OCI-LY3 (cell line): ENCODE data around the gene STK32A.

Experiments
- EZH2phosphoT487 ChIP-seq: fragments of 200-600 bp; shearing (Covaris generic); IDR thresholded peaks from 2 replicates; pipeline ENCODE4 v1.6.1; 2018; ENCODE audit warnings: antibody characterized with exemption, mixed run types, low read depth
- TF ChIP-seq, protein P1 (sequence below): fragments of 200-600, 300-600 bp; sonication (generic); IDR thresholded peaks from 2 replicates; pipeline ENCODE4 v1.5.1; 2014; ENCODE audit warnings: antibody characterized with exemption, low read length, low read depth

DNA sequence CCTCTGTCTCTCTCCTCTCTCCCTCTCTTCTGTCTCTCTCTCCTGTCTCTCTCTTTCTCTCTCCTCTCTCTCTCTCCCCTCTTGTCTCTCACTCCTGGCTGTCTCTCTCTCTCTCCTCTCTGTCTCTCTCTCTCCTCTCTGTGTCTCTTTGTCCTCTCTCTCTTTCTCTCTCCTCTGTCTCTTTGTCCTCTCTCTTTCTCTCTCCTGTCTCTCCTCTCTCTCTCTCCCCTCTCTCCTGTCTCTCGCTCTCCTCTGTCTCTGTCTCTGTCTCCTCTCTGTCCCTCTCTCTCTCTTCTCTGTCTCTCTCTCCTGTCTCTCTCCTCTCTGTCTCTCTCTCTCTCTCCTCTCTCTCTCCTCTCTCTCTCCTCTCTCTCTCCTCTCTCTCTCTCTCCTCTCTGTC, 25.0 kb downstream of the STK32A start:
- TF ChIP-seq, protein P1, sequence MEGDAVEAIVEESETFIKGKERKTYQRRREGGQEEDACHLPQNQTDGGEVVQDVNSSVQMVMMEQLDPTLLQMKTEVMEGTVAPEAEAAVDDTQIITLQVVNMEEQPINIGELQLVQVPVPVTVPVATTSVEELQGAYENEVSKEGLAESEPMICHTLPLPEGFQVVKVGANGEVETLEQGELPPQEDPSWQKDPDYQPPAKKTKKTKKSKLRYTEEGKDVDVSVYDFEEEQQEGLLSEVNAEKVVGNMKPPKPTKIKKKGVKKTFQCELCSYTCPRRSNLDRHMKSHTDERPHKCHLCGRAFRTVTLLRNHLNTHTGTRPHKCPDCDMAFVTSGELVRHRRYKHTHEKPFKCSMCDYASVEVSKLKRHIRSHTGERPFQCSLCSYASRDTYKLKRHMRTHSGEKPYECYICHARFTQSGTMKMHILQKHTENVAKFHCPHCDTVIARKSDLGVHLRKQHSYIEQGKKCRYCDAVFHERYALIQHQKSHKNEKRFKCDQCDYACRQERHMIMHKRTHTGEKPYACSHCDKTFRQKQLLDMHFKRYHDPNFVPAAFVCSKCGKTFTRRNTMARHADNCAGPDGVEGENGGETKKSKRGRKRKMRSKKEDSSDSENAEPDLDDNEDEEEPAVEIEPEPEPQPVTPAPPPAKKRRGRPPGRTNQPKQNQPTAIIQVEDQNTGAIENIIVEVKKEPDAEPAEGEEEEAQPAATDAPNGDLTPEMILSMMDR = no peak
- TF ChIP-seq EZH2phosphoT487 = no peak
